HCT116 (cell line): ENCODE data around the gene AP5S1. TPM values are rescaled to one million over a fixed set of nuclear protein-coding genes. Genes with fewer than 3 reads are reported as not detected.

Experiments used
- ATAC-seq: fragments of 200-7000 bp; cut with Tn5 transposase; 2 replicates; pipeline ENCODE4 v1.9.1; 2020; ENCODE audit warnings: mild to moderate bottlenecking, moderate library complexity
- BruUV-seq: library from RNA; stranded (reverse); fragments of 400-500 nt; replicated peaks from 2 replicates; lab custom pipeline; 2021; lab: Mats Ljungman, UMichigan
- CTCF ChIA-PET: fragments of 300-600 bp; sonication (Branson Sonifier 250); formaldehyde crosslinking; loops from one replicate; lab custom pipeline; 2021; ENCODE audit warnings: antibody characterized with exemption; lab: Charles Lee
- POLR2A ChIA-PET: fragments of 300-600, 350-600 bp; sonication (Branson Sonifier 250); formaldehyde crosslinking; loops from one replicate; lab custom pipeline; 2021; ENCODE audit warnings: antibody characterized with exemption; lab: Charles Lee
- RAD21 ChIA-PET, 2 experiments: fragments of 300-600 bp; sonication (Branson Sonifier 250); formaldehyde crosslinking; loops; one replicate each; lab custom pipeline; 2023; ENCODE audit warnings: low total read pairs in 2 of 2; ENCODE audit not compliant: uncharacterized antibody in 2 of 2, unreplicated experiment in 2 of 2, low non-redundant PET in 1 of 2; lab: Charles Lee
- DNase-seq: peaks from one replicate; pipeline ENCODE4 v3.0.0-alpha.2; 2010; ENCODE audit warnings: low read depth, low spot score
- H2AFZ ChIP-seq: fragments of 200-600 bp; shearing (Covaris generic), sonication (generic); 2 replicates; pipeline ENCODE4 v1.6.1; 2017; ENCODE audit warnings: low read depth, mixed run types, mixed read lengths, antibody characterized with exemption, low read length; ENCODE audit not compliant: poor library complexity, severe bottlenecking
- H3K27ac ChIP-seq: 2 replicates; pipeline ENCODE4 v1.5.1; 2012; ENCODE audit warnings: low read depth, low read length
- H3K27me3 ChIP-seq: fragments of 200-600 bp; sonication (generic); 2 replicates; pipeline ENCODE4 v1.6.1; 2016; ENCODE audit warnings: mixed run types, low read length, mixed read lengths; ENCODE audit not compliant: insufficient read depth
- H3K36me3 ChIP-seq, 2 experiments: fragments of 200-500 bp in 1 of 2; fragments of 200-600 bp in 1 of 2; sonication (Bioruptor generic) in 1 of 2; sonication (generic) in 1 of 2; 2 replicates each; pipeline versions ENCODE4 v1.5.1 to v1.6.1; 2014 to 2016; ENCODE audit warnings: low read length in 2 of 2, inconsistent platforms in 1 of 2, mixed read lengths in 1 of 2, mixed run types in 1 of 2; ENCODE audit not compliant: insufficient read depth in 2 of 2, control insufficient read depth in 1 of 2
- H3K4me1 ChIP-seq, 2 experiments: fragments of 200-600 bp in 1 of 2; sonication (generic) in 1 of 2; 2 replicates each; pipeline versions ENCODE4 v1.5.1 to v1.6.1; 2012 to 2017; ENCODE audit warnings: low read length in 2 of 2, inconsistent platforms in 1 of 2, mild to moderate bottlenecking in 1 of 2, mixed read lengths in 1 of 2, mixed run types in 1 of 2, moderate library complexity in 1 of 2; ENCODE audit not compliant: insufficient read depth in 2 of 2, control insufficient read depth in 1 of 2
- H3K4me2 ChIP-seq: fragments of 200-600 bp; sonication (generic); 2 replicates; pipeline ENCODE4 v1.6.1; 2017; ENCODE audit warnings: mixed run types, low read length, mixed read lengths
- H3K4me3 ChIP-seq, 2 experiments: fragments of 200-600 bp in 1 of 2; sonication (generic) in 1 of 2; replicated peaks in 1 of 2; 2 replicates each; pipeline ENCODE4 v1.5.1; 2011 to 2016; ENCODE audit warnings: low read length in 2 of 2, control low read depth in 1 of 2, low read depth in 1 of 2, mild to moderate bottlenecking in 1 of 2, mixed read lengths in 1 of 2, mixed run types in 1 of 2
- H3K79me2 ChIP-seq: fragments of 200-600 bp; sonication (generic); 2 replicates; pipeline ENCODE4 v1.6.1; 2017; ENCODE audit warnings: mild to moderate bottlenecking, mixed run types, low read length, moderate library complexity, mixed read lengths; ENCODE audit not compliant: insufficient read depth
- H3K9ac ChIP-seq: fragments of 200-600 bp; sonication (generic); 2 replicates; pipeline ENCODE4 v1.6.1; 2016; ENCODE audit warnings: low read length, mixed read lengths
- H3K9me2 ChIP-seq: fragments of 200-600 bp; sonication (generic), shearing (Covaris generic); 2 replicates; pipeline ENCODE4 v1.6.1; 2017; ENCODE audit warnings: mixed run types, mild to moderate bottlenecking, moderate library complexity; ENCODE audit not compliant: insufficient read depth
- H3K9me3 ChIP-seq, 2 experiments: fragments of 200-500 bp in 1 of 2; fragments of 200-600 bp in 1 of 2; sonication (Bioruptor generic) in 1 of 2; sonication (generic) in 1 of 2; 2 replicates each; pipeline ENCODE4 v1.6.1; 2014 to 2017; ENCODE audit warnings: low read length in 2 of 2, mixed read lengths in 2 of 2, inconsistent platforms in 1 of 2, low read depth in 1 of 2, mild to moderate bottlenecking in 1 of 2, mixed run types in 1 of 2, moderate library complexity in 1 of 2; ENCODE audit not compliant: control insufficient read depth in 1 of 2, insufficient read depth in 1 of 2
- H4K20me1 ChIP-seq: fragments of 200-600 bp; sonication (generic), shearing (Covaris generic); 2 replicates; pipeline ENCODE4 v1.6.1; 2017; ENCODE audit warnings: mixed run types, mild to moderate bottlenecking, moderate library complexity; ENCODE audit not compliant: insufficient read depth
- EGR1 ChIP-seq: IDR thresholded peaks from 2 replicates; pipeline ENCODE4 v1.6.1; 2012; ENCODE audit warnings: low read depth
- ELF1 ChIP-seq: IDR thresholded peaks from 2 replicates; pipeline ENCODE4 v1.6.1; 2012; ENCODE audit warnings: low read depth, borderline replicate concordance
- EZH2phosphoT487 ChIP-seq: fragments of 200-600 bp; IDR thresholded peaks from 2 replicates; pipeline ENCODE4 v1.6.1; 2018; ENCODE audit warnings: antibody characterized with exemption, borderline replicate concordance
- FOSL1 ChIP-seq: IDR thresholded peaks from 2 replicates; pipeline ENCODE4 v1.6.1; 2012; ENCODE audit warnings: low read depth
- JUND ChIP-seq: IDR thresholded peaks from 2 replicates; pipeline ENCODE4 v1.6.1; 2012
- POLR2A ChIP-seq: IDR thresholded peaks from 2 replicates; pipeline ENCODE4 v1.7.0; 2011; ENCODE audit warnings: borderline replicate concordance; ENCODE audit not compliant: insufficient read depth, insufficient read length; ENCODE audit errors: extremely low read depth
- RAD21 ChIP-seq: IDR thresholded peaks from 2 replicates; pipeline ENCODE4 v1.6.1; 2012; ENCODE audit warnings: low read depth, mild to moderate bottlenecking
- SRF ChIP-seq: IDR thresholded peaks from 2 replicates; pipeline ENCODE4 v1.6.1; 2012; ENCODE audit warnings: low read depth
- ZFX ChIP-seq: fragments of 450-650 bp; IDR thresholded peaks from 2 replicates; pipeline ENCODE4 v1.6.1; 2017
- ZNF274 ChIP-seq: fragments of 200-500 bp; sonication (Bioruptor generic); IDR thresholded peaks from 2 replicates; pipeline ENCODE4 v1.6.1; 2014; ENCODE audit warnings: mild to moderate bottlenecking, low read depth, low read length, inconsistent platforms
- intact Hi-C: fragments of 100-400 bp; cut with micrococcal nuclease; formaldehyde crosslinking; loops from 2 replicates; pipeline ENCODE4 v1.10.0; 2022
- total RNA-seq: library from RNA; stranded (reverse); gene quantifications from one replicate; pipeline ENCODE4 v1.2.1, GENCODE V29; 2021; ENCODE audit not compliant: unreplicated experiment
- TF ChIP-seq, protein P1 (sequence below): IDR thresholded peaks from 2 replicates; pipeline ENCODE4 v1.6.1; 2011; ENCODE audit warnings: mild to moderate bottlenecking, low read length, moderate library complexity; ENCODE audit not compliant: insufficient replicate concordance; ENCODE audit errors: extremely low read depth

The AP5S1 gene
- total RNA-seq, 1 experiment from 2014 or later: 12.1 TPM

DNA sequence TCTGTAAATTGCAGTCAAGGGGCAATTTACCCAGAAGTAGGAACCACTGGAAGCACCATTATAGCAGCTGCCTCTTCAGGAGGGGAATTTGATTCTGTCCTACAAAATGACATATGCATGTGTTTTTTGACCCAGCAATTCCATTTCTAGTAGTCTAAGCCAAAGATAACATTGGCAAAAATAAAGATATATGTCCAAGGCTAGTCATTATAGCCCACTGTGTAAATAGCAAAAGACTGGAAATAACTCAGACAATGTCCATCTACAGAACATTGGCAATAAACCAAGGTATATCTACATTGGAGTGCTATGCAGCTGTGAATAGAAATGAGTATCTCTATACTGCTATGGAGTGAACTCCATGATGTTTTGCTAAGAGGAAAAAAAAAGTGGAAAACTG lies 56.3 kb downstream of the AP5S1 start:
- Histone ChIP-seq H3K27me3 (no peaks in the 10 kb centered on the region), H3K9me2 (no peaks in the 10 kb centered on the region), H3K27ac (no peak overlapping the region), H4K20me1 (no peaks in the 10 kb centered on the region), H3K79me2 (no peaks in the 10 kb centered on the region), H3K9me3 (no peaks in the 10 kb centered on the region), H3K4me3 (no peak overlapping the region), H2AFZ (no peak overlapping the region), H3K36me3 (peaks cover 11 to 15% of the 10 kb centered on the region in 2 experiments; a peak in 3 of 4 replicates), H3K4me1 (no peaks in the 10 kb centered on the region), H3K9ac (no peak overlapping the region), H3K4me2 (no peak overlapping the region)
- intact Hi-C loops: no loop called here
- ChIA-PET POLR2A (no interaction called here), CTCF (no interaction called here), RAD21 (no interaction called here)
- BruUV-seq: no TSS peak
- ATAC-seq (no peak), DNase-seq (no peak)
- TF ChIP-seq EGR1 (no peak), JUND (no peak), EZH2phosphoT487 (no peak), RAD21 (no peak), ELF1 (no peak), SRF (no peak), POLR2A (no peak), ZNF274 (no peak), FOSL1 (no peak), ZFX (no peak)
- TF ChIP-seq, protein P1, sequence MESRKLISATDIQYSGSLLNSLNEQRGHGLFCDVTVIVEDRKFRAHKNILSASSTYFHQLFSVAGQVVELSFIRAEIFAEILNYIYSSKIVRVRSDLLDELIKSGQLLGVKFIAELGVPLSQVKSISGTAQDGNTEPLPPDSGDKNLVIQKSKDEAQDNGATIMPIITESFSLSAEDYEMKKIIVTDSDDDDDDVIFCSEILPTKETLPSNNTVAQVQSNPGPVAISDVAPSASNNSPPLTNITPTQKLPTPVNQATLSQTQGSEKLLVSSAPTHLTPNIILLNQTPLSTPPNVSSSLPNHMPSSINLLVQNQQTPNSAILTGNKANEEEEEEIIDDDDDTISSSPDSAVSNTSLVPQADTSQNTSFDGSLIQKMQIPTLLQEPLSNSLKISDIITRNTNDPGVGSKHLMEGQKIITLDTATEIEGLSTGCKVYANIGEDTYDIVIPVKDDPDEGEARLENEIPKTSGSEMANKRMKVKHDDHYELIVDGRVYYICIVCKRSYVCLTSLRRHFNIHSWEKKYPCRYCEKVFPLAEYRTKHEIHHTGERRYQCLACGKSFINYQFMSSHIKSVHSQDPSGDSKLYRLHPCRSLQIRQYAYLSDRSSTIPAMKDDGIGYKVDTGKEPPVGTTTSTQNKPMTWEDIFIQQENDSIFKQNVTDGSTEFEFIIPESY: no peak

Other genes starting within 250 kb of the AP5S1 start
- not detected for gene GFRA4, start 157.1 kb upstream of the AP5S1 start, total RNA-seq
- gene ADAM33, start 138.5 kb upstream of the AP5S1 start, total RNA-seq: not detected
- gene SIGLEC1, start 107.9 kb upstream of the AP5S1 start, total RNA-seq: 0.17 TPM
- not detected for gene HSPA12B, start 87.9 kb upstream of the AP5S1 start, total RNA-seq
- gene ADISSP, start 52.8 kb upstream of the AP5S1 start, total RNA-seq: 99.4 TPM
- 0.93 TPM for gene SPEF1, start 39.1 kb upstream of the AP5S1 start, total RNA-seq
- 67.2 TPM for gene CENPB, start 33.8 kb upstream of the AP5S1 start, total RNA-seq
- gene CDC25B, start 24.2 kb upstream of the AP5S1 start, total RNA-seq: 223 TPM
- 60.1 TPM for gene MAVS, start 26.3 kb downstream of the AP5S1 start, total RNA-seq
- 41.6 TPM for gene PANK2, start 68.8 kb downstream of the AP5S1 start, total RNA-seq
- 8.6 TPM for gene RNF24, start 195.0 kb downstream of the AP5S1 start, total RNA-seq